Glutamatergic neuron (in vitro differentiated cells): Measurements from ENCODE around the gene SYNE3. TPM values are rescaled to one million over a fixed set of nuclear protein-coding genes. Genes with fewer than 3 reads are reported as not detected.

Source experiments
- DNase-seq: peaks from one replicate; pipeline ENCODE4 v3.0.0; 2022
- H3K27ac Mint-ChIP-seq: one replicate; pipeline ENCODE4 v1.8.0; 2020; ENCODE audit warnings: mild to moderate bottlenecking, mixed read lengths, inconsistent platforms; ENCODE audit not compliant: unreplicated experiment
- H3K27me3 Mint-ChIP-seq: one replicate; pipeline ENCODE4 v1.8.0; 2020; ENCODE audit warnings: mild to moderate bottlenecking, moderate library complexity, mixed read lengths, inconsistent platforms; ENCODE audit not compliant: unreplicated experiment
- H3K36me3 Mint-ChIP-seq: one replicate; pipeline ENCODE4 v1.8.0; 2020; ENCODE audit warnings: mild to moderate bottlenecking, mixed read lengths, inconsistent platforms; ENCODE audit not compliant: unreplicated experiment
- H3K4me1 Mint-ChIP-seq: one replicate; pipeline ENCODE4 v1.8.0; 2020; ENCODE audit warnings: mild to moderate bottlenecking, low read depth, mixed read lengths, inconsistent platforms; ENCODE audit not compliant: unreplicated experiment
- H3K4me3 Mint-ChIP-seq: one replicate; pipeline ENCODE4 v1.8.0; 2020; ENCODE audit warnings: mild to moderate bottlenecking, mixed read lengths, inconsistent platforms; ENCODE audit not compliant: unreplicated experiment
- H3K9me3 Mint-ChIP-seq: one replicate; pipeline ENCODE4 v1.8.0; 2020; ENCODE audit warnings: mild to moderate bottlenecking, moderate library complexity, mixed read lengths, inconsistent platforms; ENCODE audit not compliant: unreplicated experiment
- total RNA-seq: library from RNA; stranded (reverse); fragmentation: NEBNext Ultra II Directional; extraction: Animal tissue kit (Norgen Biotek cat#: 25700); gene quantifications from one replicate; pipeline ENCODE4 v1.2.1, GENCODE V29; 2021; ENCODE audit not compliant: unreplicated experiment
- TF ChIP-seq, protein P1 (sequence below): fragments of 200-600 bp; sonication (generic); IDR thresholded peaks from one replicate; pipeline ENCODE4 v1.5.0; 2021; ENCODE audit not compliant: partially characterized antibody, unreplicated experiment

The SYNE3 gene
- total RNA-seq, 1 donor from 2014 or later = 7.1 TPM

GRCh38 chr14:95507701-95508103 is 8.7 kb downstream of the SYNE3 start:
- H3K27me3 Mint-ChIP-seq = peaks cover 2% of the 10 kb centered on the region
- peak; percentile 2 for DNase-seq
- H3K27ac Mint-ChIP-seq = no peak overlapping the region
- no peaks in the 10 kb centered on the region for H3K36me3 Mint-ChIP-seq
- H3K4me3 Mint-ChIP-seq = no peak overlapping the region
- peaks cover 16% of the 10 kb centered on the region for H3K4me1 Mint-ChIP-seq
- H3K9me3 Mint-ChIP-seq = no peaks in the 10 kb centered on the region
- TF ChIP-seq, protein P1, sequence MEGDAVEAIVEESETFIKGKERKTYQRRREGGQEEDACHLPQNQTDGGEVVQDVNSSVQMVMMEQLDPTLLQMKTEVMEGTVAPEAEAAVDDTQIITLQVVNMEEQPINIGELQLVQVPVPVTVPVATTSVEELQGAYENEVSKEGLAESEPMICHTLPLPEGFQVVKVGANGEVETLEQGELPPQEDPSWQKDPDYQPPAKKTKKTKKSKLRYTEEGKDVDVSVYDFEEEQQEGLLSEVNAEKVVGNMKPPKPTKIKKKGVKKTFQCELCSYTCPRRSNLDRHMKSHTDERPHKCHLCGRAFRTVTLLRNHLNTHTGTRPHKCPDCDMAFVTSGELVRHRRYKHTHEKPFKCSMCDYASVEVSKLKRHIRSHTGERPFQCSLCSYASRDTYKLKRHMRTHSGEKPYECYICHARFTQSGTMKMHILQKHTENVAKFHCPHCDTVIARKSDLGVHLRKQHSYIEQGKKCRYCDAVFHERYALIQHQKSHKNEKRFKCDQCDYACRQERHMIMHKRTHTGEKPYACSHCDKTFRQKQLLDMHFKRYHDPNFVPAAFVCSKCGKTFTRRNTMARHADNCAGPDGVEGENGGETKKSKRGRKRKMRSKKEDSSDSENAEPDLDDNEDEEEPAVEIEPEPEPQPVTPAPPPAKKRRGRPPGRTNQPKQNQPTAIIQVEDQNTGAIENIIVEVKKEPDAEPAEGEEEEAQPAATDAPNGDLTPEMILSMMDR = no peak

GRCh38 chr14:95507174-95507573 is 9.3 kb downstream of the SYNE3 start:
- TF ChIP-seq, protein P1 = no peak
- Mint-ChIP-seq H3K27me3 (peaks cover 2% of the 10 kb centered on the region), H3K9me3 (no peaks in the 10 kb centered on the region), H3K36me3 (no peaks in the 10 kb centered on the region), H3K4me3 (no peak overlapping the region), H3K4me1 (peaks cover 18% of the 10 kb centered on the region), H3K27ac (no peak overlapping the region)
- DNase-seq = no peak

- Mint-ChIP-seq H3K27me3 (peaks cover 2% of the 10 kb centered on the region), H3K27ac (peak overlapping the region; percentile 64), H3K4me1 (peaks cover 25% of the 10 kb centered on the region), H3K4me3 (no peak overlapping the region), H3K9me3 (no peaks in the 10 kb centered on the region), H3K36me3 (no peaks in the 10 kb centered on the region)
- no peak for DNase-seq
- TF ChIP-seq, protein P1 = no peak
Observed at GRCh38 chr14:95505030-95505589, 11.3 kb downstream of the SYNE3 start.

DNA sequence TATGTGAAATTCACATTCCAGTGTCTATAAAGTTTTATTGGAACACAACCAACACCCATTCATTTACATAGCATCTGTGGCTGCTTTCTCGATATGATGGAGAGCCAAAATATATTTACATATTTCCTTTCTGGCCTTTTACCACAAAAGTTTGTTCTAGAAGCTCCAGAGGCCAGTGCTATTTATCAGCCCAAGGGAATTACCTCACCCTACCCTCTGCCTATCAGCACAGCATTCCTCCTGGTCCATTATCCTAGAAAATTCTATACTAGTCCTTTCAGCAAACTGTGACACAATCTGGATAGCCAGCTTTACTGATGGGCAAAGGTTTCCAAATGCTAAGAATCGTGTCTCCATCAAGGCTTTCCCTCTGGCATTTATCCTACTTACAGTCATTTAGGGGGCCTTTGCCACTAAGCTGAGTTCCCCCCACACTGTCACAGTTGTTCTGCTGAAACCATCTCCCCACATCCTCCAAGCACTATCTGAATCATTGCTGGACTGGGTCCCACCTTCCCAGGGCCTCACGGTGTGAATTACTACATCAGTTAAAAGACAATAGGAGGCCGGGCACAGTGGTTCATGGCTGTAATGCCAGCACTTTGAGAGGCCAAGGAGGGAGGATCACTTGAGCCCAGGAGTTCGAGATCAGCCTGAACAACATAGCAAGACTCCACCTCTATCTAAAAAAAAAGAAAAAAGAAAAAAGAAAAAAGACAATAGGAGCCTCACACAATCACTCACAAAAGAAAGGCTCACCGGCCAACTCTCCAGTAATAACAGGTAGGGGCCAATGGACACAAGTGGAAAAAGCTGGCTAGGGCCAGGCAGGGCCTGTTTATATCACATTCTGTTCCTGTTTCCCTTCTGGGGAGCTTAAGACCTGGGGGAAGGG is 12.1 kb downstream of the SYNE3 start:
- no peak overlapping the region for H3K27ac Mint-ChIP-seq
- H3K4me3 Mint-ChIP-seq = no peak overlapping the region

More for the DNA sequence above, 12.1 kb downstream of the SYNE3 start:
- no peak for DNase-seq
- TF ChIP-seq, protein P1 = no peak
- Mint-ChIP-seq H3K27me3 (peaks cover 2% of the 10 kb centered on the region), H3K4me1 (peaks cover 25% of the 10 kb centered on the region), H3K9me3 (no peaks in the 10 kb centered on the region), H3K36me3 (no peaks in the 10 kb centered on the region)
